T-helper 2 cell treated with Interferon-gamma antibody and Interleukin-4, amounts not matched to agents 5 μg/mL and 100 μg/mL, for 36 hours (primary cell): Measurements from ENCODE around the gene SPG11.
"Not testable (repeated sequence)": the region's sequence is repeated elsewhere in the genome, so short reads cannot be mapped to it uniquely, and the experiment has no call there.

Experiments used
- DNase-seq: peaks from one replicate; pipeline ENCODE4 v3.0.0; 2021; ENCODE audit warnings: low spot score
- H3K27ac Mint-ChIP-seq: one replicate; pipeline ENCODE4 v1.8.0; 2021; ENCODE audit warnings: mild to moderate bottlenecking, mixed read lengths
- H3K27me3 Mint-ChIP-seq: one replicate; pipeline ENCODE4 v1.8.0; 2021; ENCODE audit warnings: low read depth, mixed read lengths
- H3K36me3 Mint-ChIP-seq: one replicate; pipeline ENCODE4 v1.8.0; 2021; ENCODE audit warnings: low read depth, mixed read lengths
- H3K4me1 Mint-ChIP-seq: one replicate; pipeline ENCODE4 v1.8.0; 2021; ENCODE audit warnings: low read depth, mixed read lengths
- H3K4me3 Mint-ChIP-seq: one replicate; pipeline ENCODE4 v1.8.0; 2022; ENCODE audit warnings: mild to moderate bottlenecking, moderate library complexity, mixed read lengths
- H3K9me3 Mint-ChIP-seq: one replicate; pipeline ENCODE4 v1.8.0; 2021; ENCODE audit warnings: mixed read lengths

SPG11 gene

DNA sequence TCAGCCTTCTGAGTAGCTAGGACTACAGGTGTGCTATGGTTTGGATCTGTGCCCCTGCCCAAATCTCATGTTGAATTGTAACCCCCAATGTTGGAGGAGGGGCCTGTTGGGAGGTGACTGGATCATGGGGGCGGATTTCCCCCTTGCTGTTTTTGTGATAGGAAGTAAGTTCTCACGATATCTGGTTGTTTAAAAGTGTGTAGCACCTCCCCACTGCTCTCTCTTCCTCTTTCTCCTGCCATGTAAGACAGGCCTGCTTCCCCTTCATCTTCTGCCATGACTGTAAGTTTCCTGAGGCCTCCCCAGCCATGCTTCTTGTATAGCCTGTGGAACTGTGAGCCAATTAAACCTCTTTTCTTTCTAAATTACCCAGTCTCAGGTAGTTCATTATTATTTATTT lies 38.2 kb downstream of the SPG11 start:
- not testable (repeated sequence) for H3K9me3 Mint-ChIP-seq, H3K27ac Mint-ChIP-seq, H3K4me1 Mint-ChIP-seq, H3K4me3 Mint-ChIP-seq, H3K27me3 Mint-ChIP-seq, DNase-seq
- H3K36me3 Mint-ChIP-seq: peaks cover 64% of the 10 kb centered on the region

DNA sequence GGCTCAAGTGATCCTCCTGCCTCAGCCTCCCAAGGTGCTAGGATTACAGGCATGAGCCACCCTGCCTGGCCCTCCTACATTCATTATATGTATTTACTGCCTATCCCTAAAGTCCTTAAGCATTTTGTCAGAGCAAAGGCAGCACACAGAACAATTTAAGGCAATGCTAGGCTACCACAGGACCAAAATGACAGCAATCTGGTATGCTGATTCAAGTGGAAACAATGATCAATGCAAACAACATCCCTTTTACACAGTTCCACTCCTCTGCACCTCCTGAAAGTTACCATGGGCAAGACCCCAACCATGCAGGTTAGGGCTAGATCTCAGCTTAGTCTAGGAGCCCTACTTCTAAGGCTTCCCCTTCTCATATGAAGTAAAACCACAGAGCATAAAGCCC lies 40.3 kb downstream of the SPG11 start:
- H3K4me1 Mint-ChIP-seq: no peaks in the 10 kb centered on the region
- no peak overlapping the region for H3K27ac Mint-ChIP-seq

DNA sequence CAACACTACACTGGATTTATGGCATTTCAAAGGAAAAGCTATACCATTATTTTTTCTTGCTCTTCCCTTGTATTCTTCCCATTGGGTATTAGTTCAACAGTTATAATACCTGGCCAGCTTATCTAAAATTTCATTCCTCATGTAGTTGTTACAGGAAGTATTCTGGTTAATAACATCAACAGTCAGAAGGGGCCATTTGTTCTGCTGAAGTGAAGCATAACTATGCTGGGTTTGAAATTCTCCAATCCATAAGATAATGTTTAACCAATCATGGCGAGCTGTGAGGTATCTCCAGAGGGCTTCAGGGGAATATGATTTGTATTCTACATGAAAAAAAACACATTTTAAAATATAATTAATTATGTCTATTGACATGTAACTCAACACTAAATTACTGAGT lies 43.4 kb downstream of the SPG11 start:
- DNase-seq: no peak
- Mint-ChIP-seq H3K4me1 (no peaks in the 10 kb centered on the region), H3K4me3 (no peak overlapping the region), H3K27me3 (no peaks in the 10 kb centered on the region), H3K27ac (no peak overlapping the region), H3K36me3 (peaks cover 62% of the 10 kb centered on the region), H3K9me3 (no peaks in the 10 kb centered on the region)

More for the DNA sequence above, 40.3 kb downstream of the SPG11 start:
- peaks cover 57% of the 10 kb centered on the region for H3K36me3 Mint-ChIP-seq
- H3K27me3 Mint-ChIP-seq: no peaks in the 10 kb centered on the region
- H3K9me3 Mint-ChIP-seq: no peaks in the 10 kb centered on the region
- H3K4me3 Mint-ChIP-seq: no peak overlapping the region
- no peak for DNase-seq

DNA sequence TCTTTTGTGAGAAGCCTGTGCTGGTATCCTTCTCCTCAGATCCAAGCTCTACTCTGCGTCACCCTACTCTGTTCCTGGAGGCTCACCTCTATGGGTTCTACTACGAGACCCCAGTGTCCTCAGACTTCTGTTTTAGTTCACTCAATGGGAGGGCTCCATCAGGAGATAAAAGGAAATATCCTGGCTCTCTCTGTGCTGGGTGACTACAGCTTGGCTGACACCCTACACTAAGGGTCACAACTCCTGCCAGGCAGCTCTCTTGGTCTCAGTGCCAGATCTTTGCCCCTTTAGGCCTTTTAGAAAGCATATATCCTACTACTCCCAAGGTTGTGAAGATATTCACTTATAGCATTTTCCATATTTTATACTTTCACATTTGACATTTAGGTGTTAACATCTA lies 46.5 kb downstream of the SPG11 start:
- Mint-ChIP-seq H3K27me3 (no peaks in the 10 kb centered on the region), H3K27ac (no peak overlapping the region), H3K36me3 (peaks cover 66% of the 10 kb centered on the region), H3K9me3 (no peaks in the 10 kb centered on the region), H3K4me3 (no peak overlapping the region), H3K4me1 (no peaks in the 10 kb centered on the region)
- DNase-seq: no peak

DNA sequence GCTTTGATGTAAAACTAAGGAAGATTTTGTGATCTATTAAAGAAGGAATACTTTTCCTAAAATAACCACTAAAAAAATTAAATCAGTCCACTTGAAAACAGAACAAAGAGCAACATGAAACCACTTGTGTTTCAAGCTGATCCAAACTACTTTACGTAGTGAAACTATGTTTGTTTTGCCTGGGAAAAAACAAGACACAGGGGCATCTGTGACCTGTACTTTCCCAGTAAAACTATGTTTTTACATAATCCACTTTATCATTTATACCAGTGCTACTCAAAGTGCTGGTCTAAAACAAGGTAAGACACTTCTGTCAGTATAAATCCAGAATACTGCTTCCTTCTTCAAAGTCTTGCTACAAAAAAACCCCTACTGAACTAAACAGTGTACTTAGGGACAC lies 56.7 kb downstream of the SPG11 start:
- Mint-ChIP-seq H3K27me3 (no peaks in the 10 kb centered on the region), H3K4me1 (no peaks in the 10 kb centered on the region), H3K27ac (no peak overlapping the region), H3K36me3 (peaks cover 57% of the 10 kb centered on the region), H3K4me3 (no peak overlapping the region), H3K9me3 (no peaks in the 10 kb centered on the region)
- DNase-seq: no peak

DNA sequence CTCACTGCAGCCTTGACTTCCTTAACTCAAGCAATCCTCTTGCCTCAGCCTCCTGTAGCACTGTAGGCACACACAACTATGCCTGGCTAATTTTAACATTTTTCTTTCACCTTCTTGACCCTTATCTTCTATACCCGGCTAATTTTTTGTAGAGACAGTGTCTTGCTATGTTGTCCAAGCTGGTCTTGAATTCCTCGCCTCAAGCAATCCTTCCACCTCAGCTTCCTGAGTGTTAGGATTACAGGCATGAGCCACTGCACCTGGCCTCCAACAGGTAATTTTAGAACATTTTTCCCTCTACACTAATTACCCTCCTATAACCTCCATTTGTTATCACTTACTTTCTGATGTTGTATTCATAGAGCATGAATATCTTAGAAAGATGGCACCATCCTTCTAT lies 60.3 kb downstream of the SPG11 start:
- Mint-ChIP-seq H3K27me3 (no peaks in the 10 kb centered on the region), H3K4me1 (peaks cover 9% of the 10 kb centered on the region), H3K27ac (no peak overlapping the region), H3K36me3 (peaks cover 48% of the 10 kb centered on the region), H3K4me3 (no peak overlapping the region), H3K9me3 (no peaks in the 10 kb centered on the region)
- DNase-seq: no peak

DNA sequence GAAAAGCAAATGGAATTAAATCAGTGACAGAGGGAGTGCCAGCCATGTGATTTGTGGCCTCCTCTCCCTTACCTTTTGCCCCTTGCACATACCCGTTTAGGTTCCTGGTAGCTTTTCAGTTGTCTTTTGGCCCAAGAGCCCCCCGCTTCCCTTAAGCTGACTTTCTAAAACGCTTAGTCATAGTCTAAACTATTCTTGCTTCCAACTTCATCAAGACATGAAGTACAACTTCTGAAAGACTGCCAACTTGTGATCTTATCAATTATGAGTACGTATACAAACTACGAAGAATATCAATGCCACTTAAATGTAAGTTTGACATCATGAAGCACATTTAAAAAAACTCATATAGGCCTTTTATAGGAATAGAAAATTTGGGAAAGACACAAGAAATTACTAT lies 64.6 kb downstream of the SPG11 start:
- no peak for DNase-seq
- Mint-ChIP-seq H3K4me3 (no peak overlapping the region), H3K27me3 (no peaks in the 10 kb centered on the region), H3K4me1 (peaks cover 29% of the 10 kb centered on the region), H3K9me3 (no peaks in the 10 kb centered on the region), H3K27ac (no peak overlapping the region), H3K36me3 (peaks cover 53% of the 10 kb centered on the region)

DNA sequence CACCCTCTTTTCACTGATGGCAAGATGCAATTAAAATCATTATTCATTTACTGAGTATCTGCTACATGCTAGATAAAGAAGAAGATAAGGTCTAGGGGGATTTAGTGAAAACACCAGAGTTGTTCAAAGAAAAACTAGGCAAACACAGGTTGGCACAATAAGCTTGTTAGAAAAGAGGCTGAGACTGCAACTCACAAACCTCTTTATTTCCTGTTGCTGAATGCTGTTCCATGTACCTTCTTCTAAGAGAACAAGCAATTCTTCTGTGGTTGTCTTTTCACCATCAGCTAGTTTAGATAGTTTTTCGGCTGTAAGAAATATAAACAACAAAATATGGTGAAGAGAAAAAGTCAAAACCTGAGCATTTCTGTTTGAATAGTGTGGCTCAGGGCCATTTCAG lies 65.4 kb downstream of the SPG11 start:
- no peak overlapping the region for H3K4me3 Mint-ChIP-seq
- DNase-seq: no peak
- peak overlapping the region; percentile 66 for H3K27ac Mint-ChIP-seq
- peaks cover 29% of the 10 kb centered on the region for H3K4me1 Mint-ChIP-seq
- H3K27me3 Mint-ChIP-seq: no peaks in the 10 kb centered on the region
- peaks cover 52% of the 10 kb centered on the region for H3K36me3 Mint-ChIP-seq
- no peaks in the 10 kb centered on the region for H3K9me3 Mint-ChIP-seq

DNA sequence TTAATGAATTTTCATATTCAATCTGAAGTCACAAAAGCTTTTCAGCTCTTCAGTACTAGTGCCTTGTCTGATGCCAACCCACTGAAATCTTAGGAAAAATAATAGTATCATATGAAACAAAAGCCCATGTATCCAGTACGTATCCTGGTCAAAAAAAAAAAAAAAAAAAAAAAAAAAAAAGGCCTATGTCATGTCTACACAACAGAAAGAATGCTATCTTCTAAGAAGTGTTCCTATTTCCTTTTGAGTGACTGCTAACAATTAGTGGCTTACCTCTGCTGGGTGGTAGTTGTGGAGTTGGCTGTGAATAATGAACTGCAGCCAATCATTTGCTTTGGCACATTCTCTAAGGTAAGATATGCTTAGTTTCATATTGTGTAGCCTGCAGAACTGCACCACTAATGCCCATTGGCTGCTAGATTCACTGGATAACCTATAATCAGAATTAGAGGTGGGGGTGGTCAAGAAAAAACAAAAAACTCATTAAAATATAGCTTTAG lies 66.9 kb downstream of the SPG11 start:
- no peak overlapping the region for H3K4me3 Mint-ChIP-seq
- peaks cover 43% of the 10 kb centered on the region for H3K36me3 Mint-ChIP-seq
- H3K27me3 Mint-ChIP-seq: no peaks in the 10 kb centered on the region
- peak overlapping the region; percentile 20 for H3K27ac Mint-ChIP-seq
- peaks cover 29% of the 10 kb centered on the region for H3K4me1 Mint-ChIP-seq
- H3K9me3 Mint-ChIP-seq: no peaks in the 10 kb centered on the region
- no peak for DNase-seq

DNA sequence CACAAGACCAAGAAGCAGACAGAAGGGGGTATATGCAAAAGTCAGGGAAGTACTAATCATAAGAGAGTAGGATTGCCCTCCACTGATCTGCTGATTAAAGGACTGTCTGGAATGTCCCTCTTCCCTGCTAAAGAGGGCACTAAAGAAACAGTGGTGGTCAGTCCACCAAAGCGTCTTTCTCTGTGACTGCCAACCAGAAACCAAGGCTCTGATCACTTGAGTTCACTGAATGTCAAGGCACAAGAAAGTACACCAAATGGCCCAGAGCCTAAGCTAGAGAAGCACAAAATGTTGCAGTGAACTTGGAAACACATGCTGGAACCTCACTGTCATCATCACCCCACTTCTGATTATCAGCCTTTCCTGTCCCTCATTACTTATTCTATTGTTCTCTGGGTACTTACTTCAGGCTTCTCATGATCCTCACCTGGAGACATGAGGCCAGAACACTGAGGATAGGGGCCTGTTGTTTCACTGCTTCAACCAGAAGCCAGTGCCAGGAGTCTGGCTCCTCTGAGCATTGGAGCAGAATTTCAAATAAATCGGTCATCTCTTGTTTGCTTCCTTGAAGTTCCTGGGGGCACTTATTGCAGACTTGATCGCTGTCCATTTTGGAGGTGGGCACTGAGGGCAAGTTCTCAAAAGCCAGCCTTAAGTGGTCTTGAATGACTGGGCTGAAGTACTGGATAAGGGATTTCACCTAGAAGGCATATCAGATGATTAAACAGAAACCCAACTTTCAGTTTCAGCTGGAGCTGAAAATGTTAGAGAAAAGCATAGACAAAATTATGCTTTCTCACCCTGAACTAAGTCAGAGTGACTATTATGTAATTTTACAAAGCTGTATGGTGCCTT lies 67.6 kb downstream of the SPG11 start:
- H3K27ac Mint-ChIP-seq: peak overlapping the region; percentile 31
- peaks cover 29% of the 10 kb centered on the region for H3K4me1 Mint-ChIP-seq
- H3K36me3 Mint-ChIP-seq: peaks cover 45% of the 10 kb centered on the region

DNA sequence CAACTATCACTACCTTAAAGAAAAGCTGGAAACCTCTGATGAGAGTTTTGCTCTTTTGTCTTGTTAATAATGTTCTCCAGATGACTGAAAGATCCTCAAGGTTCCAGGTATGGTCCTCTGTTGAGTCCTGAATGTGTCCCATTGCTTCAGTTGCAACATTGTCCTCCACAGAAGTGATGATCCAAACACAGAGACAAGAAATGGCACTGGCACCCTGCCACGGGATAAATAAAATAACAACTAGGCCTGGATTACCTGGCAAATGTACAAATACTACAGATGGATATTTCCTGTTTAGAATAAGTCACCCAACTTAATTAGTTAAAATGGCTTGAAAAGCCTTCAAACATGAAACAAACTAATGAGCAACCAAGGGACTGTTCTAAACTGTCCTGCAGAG lies 68.2 kb downstream of the SPG11 start:
- peak overlapping the region; percentile 31 for H3K27ac Mint-ChIP-seq
- no peaks in the 10 kb centered on the region for H3K27me3 Mint-ChIP-seq
- H3K36me3 Mint-ChIP-seq: peaks cover 50% of the 10 kb centered on the region
- no peak for DNase-seq
- H3K4me3 Mint-ChIP-seq: no peak overlapping the region
- H3K9me3 Mint-ChIP-seq: no peaks in the 10 kb centered on the region
- H3K4me1 Mint-ChIP-seq: peaks cover 29% of the 10 kb centered on the region

More for the DNA sequence above, 67.6 kb downstream of the SPG11 start:
- no peak for DNase-seq
- Mint-ChIP-seq H3K4me3 (no peak overlapping the region), H3K9me3 (no peaks in the 10 kb centered on the region), H3K27me3 (no peaks in the 10 kb centered on the region)

DNA sequence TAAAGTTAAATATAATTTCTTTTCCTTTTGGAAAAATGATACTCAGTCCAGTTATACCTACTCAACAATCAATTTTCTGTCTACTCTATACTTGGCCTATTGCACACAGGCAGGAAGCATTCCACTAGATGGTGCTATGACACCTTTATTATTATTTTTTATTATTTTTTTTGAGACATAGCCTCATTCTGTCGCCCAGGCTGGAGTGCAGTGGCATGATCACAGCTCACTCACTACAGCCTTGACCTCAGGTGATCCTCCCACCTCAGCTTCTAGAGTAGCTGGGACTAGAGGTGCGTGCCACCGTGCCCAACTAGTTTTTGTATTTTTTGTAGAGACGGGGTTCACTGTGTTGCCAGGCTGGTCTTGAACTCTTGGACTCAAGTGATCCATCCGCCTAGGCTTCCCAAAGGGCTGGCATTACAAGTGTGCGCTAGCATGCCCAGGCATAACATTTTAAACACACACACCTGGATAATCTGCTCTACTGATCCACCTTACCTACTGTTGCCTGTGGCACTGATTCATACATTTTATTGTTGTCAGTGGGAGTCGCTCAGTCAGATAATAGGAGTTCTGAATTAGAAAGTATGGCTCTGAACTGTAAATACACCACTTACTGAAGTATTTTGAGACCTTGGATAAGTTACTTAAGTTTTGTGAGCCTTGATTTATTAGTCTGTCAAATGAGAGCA lies 70.3 kb downstream of the SPG11 start:
- H3K36me3 Mint-ChIP-seq: peaks cover 50% of the 10 kb centered on the region
- H3K27ac Mint-ChIP-seq: peak overlapping the region; percentile 41
- H3K27me3 Mint-ChIP-seq: no peaks in the 10 kb centered on the region
- no peak for DNase-seq
- no peak overlapping the region for H3K4me3 Mint-ChIP-seq
- H3K9me3 Mint-ChIP-seq: no peaks in the 10 kb centered on the region
- peaks cover 20% of the 10 kb centered on the region for H3K4me1 Mint-ChIP-seq

DNA sequence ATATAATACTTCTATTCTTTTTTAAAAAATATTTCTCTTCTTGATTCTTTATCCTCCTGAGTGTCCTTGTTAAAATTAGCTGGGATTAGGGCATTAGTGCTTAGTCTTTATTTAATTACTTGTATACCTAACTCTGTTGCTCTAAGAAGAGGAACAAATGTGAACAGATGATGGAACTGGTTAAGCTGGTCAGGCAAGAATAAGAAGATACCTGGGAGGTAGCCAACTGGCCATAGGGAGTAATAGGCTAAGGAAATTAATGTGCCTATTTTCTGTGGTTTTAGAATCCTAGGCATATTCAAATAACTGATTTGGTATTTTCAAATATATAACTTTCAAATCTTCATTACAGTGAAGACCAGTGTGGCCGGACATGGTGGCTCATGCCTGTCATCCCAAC lies 72.1 kb downstream of the SPG11 start:
- Mint-ChIP-seq H3K36me3 (peaks cover 50% of the 10 kb centered on the region), H3K4me1 (peaks cover 5% of the 10 kb centered on the region), H3K27me3 (no peaks in the 10 kb centered on the region), H3K9me3 (no peaks in the 10 kb centered on the region), H3K4me3 (no peak overlapping the region), H3K27ac (no peak overlapping the region)
- no peak for DNase-seq

DNA sequence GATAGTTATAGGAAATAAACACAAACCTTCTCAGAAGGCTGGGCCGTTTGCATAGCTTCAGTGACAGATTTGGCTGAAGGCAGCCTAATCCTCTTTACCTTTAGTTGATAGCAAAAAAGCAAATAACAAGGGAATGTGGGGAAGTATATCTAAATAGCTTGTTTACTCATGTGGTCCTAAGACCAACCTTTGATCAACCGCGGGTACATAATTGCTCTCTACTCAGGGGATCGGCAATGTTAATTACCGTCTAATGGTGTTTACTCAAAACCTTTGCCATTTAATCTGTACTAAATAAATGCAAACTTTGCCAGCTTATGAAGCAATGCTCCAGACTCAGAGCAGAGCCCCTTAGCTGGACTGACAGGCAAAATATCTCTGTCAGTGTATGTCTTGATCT lies 74.9 kb downstream of the SPG11 start:
- peaks cover 52% of the 10 kb centered on the region for H3K36me3 Mint-ChIP-seq
- no peak overlapping the region for H3K27ac Mint-ChIP-seq
- no peak overlapping the region for H3K4me3 Mint-ChIP-seq

More for the DNA sequence above, 74.9 kb downstream of the SPG11 start:
- no peak for DNase-seq
- Mint-ChIP-seq H3K4me1 (no peaks in the 10 kb centered on the region), H3K27me3 (no peaks in the 10 kb centered on the region), H3K9me3 (no peaks in the 10 kb centered on the region)
